ENCODE measurements around the gene PEX5L.

PEX5L gene

GRCh38 chr3:179971280-179971679 is 65.5 kb downstream of the PEX5L start:
- in situ Hi-C loops (cut with HindIII; ENCODE audit: low sequenced_read_pairs): no loop called here
- H3K4me3 ChIP-seq (ENCODE audit: low read depth, low read length): no peak overlapping the region
- TF ChIP-seq CTCF (IDR thresholded peaks at IDR 0.05; ENCODE audit: low read depth, low read length): no peak
- DNase-seq (ENCODE audit: low read depth, low spot score): no peak

GRCh38 chr3:179970746-179971145 is 66.0 kb downstream of the PEX5L start:
- no peak for TF ChIP-seq CTCF (IDR thresholded peaks at IDR 0.05; ENCODE audit: low read depth, low read length)
- in situ Hi-C loops (cut with HindIII; ENCODE audit: low sequenced_read_pairs): no loop called here
- H3K4me3 ChIP-seq (ENCODE audit: low read depth, low read length): no peak overlapping the region
- DNase-seq (ENCODE audit: low read depth, low spot score): no peak

- no peak for DNase-seq (ENCODE audit: low read depth, low spot score)
- TF ChIP-seq CTCF (IDR thresholded peaks at IDR 0.05; ENCODE audit: low read depth, low read length): no peak
- in situ Hi-C loops (cut with HindIII; ENCODE audit: low sequenced_read_pairs): no loop called here
- no peak overlapping the region for H3K4me3 ChIP-seq (ENCODE audit: low read depth, low read length)
These were observed 67.2 kb downstream of the PEX5L start for GRCh38 chr3:179969525-179969924.

GRCh38 chr3:179967622-179968021 is 69.1 kb downstream of the PEX5L start:
- DNase-seq (ENCODE audit: low read depth, low spot score): peak; percentile 59
- in situ Hi-C loops (cut with HindIII; ENCODE audit: low sequenced_read_pairs): no loop called here
- H3K4me3 ChIP-seq (ENCODE audit: low read depth, low read length): no peak overlapping the region
- TF ChIP-seq CTCF (IDR thresholded peaks at IDR 0.05; ENCODE audit: low read depth, low read length): no peak

- in situ Hi-C loops (cut with HindIII; ENCODE audit: low sequenced_read_pairs): no loop called here
- H3K4me3 ChIP-seq (ENCODE audit: low read depth, low read length): no peak overlapping the region
- no peak for DNase-seq (ENCODE audit: low read depth, low spot score)
- no peak for TF ChIP-seq CTCF (IDR thresholded peaks at IDR 0.05; ENCODE audit: low read depth, low read length)
These were observed 71.8 kb downstream of the PEX5L start for GRCh38 chr3:179964890-179965289.

GRCh38 chr3:179962629-179963387 is 73.9 kb downstream of the PEX5L start:
- no peak for TF ChIP-seq CTCF (IDR thresholded peaks at IDR 0.05; ENCODE audit: low read depth, low read length)
- in situ Hi-C loops (cut with HindIII; ENCODE audit: low sequenced_read_pairs): no loop called here
- no peak for DNase-seq (ENCODE audit: low read depth, low spot score)

More at GRCh38 chr3:179962629-179963387, 73.9 kb downstream of the PEX5L start:
- H3K4me3 ChIP-seq (ENCODE audit: low read depth, low read length): no peak overlapping the region

Data from astrocyte of the spinal cord (primary cell).